ENCODE results near the gene ECE1.
A peak's percentile ranks its signal among the peaks of the same experiment; 100 is the strongest.

Gene ECE1

DNA sequence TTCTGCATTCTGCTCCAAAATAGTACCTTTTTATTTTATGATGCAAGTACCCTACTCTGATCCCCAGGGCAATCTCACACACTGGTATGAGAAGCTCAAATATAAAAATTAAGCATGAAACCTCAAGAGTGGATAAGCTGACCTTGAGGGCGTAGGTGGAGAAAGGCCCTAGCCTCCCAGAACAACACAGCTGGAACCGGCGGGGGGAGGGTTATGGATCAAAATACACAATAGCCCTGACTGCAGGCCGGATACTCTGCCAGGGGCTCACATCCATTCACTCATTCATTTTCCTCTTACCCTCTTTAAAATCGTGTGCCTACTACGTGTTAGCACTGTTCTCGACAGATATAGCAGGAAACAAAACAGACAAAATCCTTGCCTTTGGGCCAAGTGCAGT lies 32.8 kb upstream of the ECE1 start:
- H3K27ac ChIP-seq (ENCODE audit: low read length), result peak overlapping the region; percentile 55

DNA sequence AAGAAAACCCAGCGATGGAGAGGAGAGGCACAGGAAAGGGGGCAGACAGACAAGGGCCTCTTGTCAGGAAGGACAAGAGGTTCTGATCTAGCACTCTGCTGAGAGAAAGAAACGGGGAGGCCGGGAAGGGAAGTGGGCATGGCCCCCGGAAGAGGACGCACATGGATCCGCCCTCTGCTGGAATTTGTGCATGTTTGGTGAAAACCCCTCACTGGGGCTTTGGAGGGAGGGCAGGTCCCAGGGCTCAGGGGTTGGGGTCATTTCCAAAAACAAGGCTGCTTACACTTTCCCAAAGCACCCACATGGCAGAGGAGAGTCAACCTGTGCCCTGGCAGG lies 32.4 kb upstream of the ECE1 start:
- H3K36me3 ChIP-seq (ENCODE audit: insufficient read depth, low read depth, low read length), result no peaks in the 10 kb centered on the region
- H3K9ac ChIP-seq (ENCODE audit: low read depth, low read length), result peak overlapping the region; percentile 38; the same call in 1 of the 2 replicates
- no peaks in the 10 kb centered on the region for H3K9me3 ChIP-seq (ENCODE audit: insufficient read depth, low read depth, low read length)
- H3K4me3 ChIP-seq (ENCODE audit: low read length), result peak overlapping the region; percentile 52; the same call in 1 of the 2 replicates
- peak overlapping the region; percentile 55 for H3K27ac ChIP-seq (ENCODE audit: low read length)
- H3K27me3 ChIP-seq (ENCODE audit: insufficient read depth, low read length), result no peaks in the 10 kb centered on the region
- H3K4me1 ChIP-seq (ENCODE audit: insufficient read depth, low read length), result peaks cover 87% of the 10 kb centered on the region

More for the DNA sequence above, 32.8 kb upstream of the ECE1 start:
- H3K4me1 ChIP-seq (ENCODE audit: insufficient read depth, low read length), result peaks cover 85% of the 10 kb centered on the region
- no peaks in the 10 kb centered on the region for H3K36me3 ChIP-seq (ENCODE audit: insufficient read depth, low read depth, low read length)
- H3K27me3 ChIP-seq (ENCODE audit: insufficient read depth, low read length), result no peaks in the 10 kb centered on the region
- peak overlapping the region; percentile 52 for H3K4me3 ChIP-seq (ENCODE audit: low read length)
- H3K9ac ChIP-seq (ENCODE audit: low read depth, low read length), result peak overlapping the region; percentile 38; the same call in 1 of the 2 replicates
- no peaks in the 10 kb centered on the region for H3K9me3 ChIP-seq (ENCODE audit: insufficient read depth, low read depth, low read length)

DNA sequence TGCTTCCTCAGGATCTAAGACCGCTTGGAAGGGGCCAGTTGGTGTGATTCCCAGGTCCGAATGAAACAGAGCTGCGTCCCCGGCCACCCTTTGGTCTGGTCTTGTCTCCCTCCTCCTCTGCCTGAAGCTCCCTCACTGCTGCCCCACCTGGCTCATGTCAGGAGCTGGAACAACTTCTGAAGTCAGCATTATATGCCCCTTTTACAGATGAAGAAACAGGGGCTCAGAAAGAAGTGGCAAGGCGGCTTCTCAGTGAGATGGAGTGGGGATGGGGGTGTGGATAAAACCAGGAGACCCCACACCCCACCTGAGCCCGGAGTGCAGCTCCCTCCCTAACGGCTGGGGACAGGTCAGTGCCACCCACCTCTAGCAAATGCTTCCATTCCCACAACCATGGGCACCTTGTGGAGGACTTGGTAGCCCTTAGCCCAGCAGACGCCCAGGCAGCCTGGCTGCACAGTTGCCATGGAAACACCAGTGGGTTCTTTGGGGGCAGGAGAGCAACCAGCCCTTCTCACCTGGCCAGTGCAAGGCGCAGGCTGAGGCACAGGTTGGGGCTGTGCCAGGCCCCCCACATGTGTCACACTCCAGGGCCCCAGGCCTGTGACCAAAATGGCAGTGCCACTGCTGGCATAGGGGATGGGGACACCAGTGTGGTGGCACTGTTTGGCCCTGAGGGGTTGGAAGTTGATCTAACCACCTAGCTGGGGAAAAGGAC lies 31.9 kb upstream of the ECE1 start:
- no peaks in the 10 kb centered on the region for H3K36me3 ChIP-seq (ENCODE audit: insufficient read depth, low read depth, low read length)
- H3K9me3 ChIP-seq (ENCODE audit: insufficient read depth, low read depth, low read length), result no peaks in the 10 kb centered on the region
- no peak overlapping the region for H3K4me3 ChIP-seq (ENCODE audit: low read length)
- H3K9ac ChIP-seq (ENCODE audit: low read depth, low read length), result peak overlapping the region; percentile 27; the same call in 1 of the 2 replicates
- peaks cover 87% of the 10 kb centered on the region for H3K4me1 ChIP-seq (ENCODE audit: insufficient read depth, low read length)
- H3K27ac ChIP-seq (ENCODE audit: low read length), result peak overlapping the region; percentile 55
- no peaks in the 10 kb centered on the region for H3K27me3 ChIP-seq (ENCODE audit: insufficient read depth, low read length)

DNA sequence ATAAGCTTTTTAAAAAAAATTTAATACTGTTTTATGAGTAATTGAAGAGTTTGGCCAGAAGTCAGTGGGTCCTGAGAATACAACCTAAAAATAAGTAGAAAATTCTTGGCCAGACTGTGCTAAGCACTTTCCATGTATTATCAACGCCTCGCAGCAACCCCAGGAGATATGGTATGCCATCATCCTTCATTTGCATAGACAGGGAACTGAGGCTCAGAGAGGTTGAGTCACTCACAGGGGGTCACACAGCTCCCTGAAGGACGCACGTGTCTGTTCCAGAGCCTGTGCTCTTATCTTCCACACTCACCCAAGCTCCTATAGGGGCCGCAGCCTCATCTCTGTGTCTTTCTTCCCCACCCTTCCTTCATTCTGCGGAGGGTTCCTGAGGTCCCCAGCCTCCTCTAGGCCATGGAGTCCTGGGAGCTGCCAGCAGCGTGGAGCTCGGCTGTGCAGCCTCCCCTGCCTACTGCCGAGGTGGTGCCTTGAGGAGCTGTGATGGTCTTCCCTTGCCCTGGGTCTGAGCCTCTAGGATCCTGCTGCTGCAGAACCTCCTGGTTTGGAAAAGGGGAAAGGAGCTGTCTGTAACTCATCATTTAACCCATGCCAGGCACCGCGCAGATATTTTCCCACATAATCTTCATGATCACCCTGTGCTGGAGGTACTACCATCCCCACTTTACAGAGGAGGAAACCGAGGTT lies 30.3 kb upstream of the ECE1 start:
- Histone ChIP-seq H3K36me3 (ENCODE audit: insufficient read depth, low read depth, low read length) (no peaks in the 10 kb centered on the region), H3K4me1 (ENCODE audit: insufficient read depth, low read length) (peaks cover 73% of the 10 kb centered on the region), H3K27ac (ENCODE audit: low read length) (no peak overlapping the region), H3K9ac (ENCODE audit: low read depth, low read length) (no peak overlapping the region; the same call in 1 of the 2 replicates), H3K27me3 (ENCODE audit: insufficient read depth, low read length) (no peaks in the 10 kb centered on the region), H3K4me3 (ENCODE audit: low read length) (no peak overlapping the region), H3K9me3 (ENCODE audit: insufficient read depth, low read depth, low read length) (no peaks in the 10 kb centered on the region)

DNA sequence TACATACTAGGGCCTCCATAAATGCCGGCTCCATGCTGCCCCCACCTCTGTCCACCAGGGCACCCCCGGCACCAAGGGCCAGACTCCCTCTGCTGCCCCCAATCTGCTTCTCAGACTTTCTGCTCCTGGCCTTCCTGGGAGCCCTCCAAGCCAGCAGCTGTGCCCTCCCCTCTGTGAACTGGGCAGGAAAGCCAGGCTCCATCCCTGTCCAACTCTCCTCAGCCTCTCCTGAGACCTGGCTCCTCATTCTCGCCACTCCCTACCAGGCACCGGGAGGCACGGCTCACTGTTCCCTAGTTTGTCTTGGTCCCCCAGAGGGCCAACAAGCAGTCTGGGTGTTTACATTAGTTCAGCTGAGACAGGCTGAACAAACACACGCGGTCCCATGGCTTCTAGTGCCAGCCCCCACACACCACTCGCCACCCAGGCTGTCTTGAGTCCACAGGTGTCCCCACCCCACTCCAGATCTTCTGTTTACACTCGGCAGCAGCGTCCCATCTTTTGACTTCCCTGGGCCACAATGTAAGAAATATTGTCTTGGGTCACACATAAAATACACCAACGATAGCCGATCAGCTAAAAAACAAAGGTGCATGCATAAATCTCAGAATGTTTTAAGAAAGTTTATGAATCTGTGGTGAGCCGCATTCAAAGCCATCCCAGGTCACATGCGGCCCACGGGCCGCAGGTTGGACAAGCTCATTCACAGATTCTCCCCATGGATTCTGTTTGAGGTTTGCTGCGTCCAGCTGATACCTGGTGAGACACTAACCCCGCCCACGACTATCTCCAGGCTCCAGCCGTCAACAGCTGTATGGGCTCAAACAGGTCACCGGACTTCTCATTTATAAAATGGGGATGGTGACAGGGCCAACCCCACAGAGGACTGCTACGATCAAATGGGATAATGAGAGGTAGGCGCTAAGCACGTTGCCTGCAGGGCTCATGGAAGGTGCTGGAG lies 29.5 kb upstream of the ECE1 start:
- Histone ChIP-seq H3K4me1 (ENCODE audit: insufficient read depth, low read length) (peaks cover 70% of the 10 kb centered on the region), H3K27ac (ENCODE audit: low read length) (no peak overlapping the region)

DNA sequence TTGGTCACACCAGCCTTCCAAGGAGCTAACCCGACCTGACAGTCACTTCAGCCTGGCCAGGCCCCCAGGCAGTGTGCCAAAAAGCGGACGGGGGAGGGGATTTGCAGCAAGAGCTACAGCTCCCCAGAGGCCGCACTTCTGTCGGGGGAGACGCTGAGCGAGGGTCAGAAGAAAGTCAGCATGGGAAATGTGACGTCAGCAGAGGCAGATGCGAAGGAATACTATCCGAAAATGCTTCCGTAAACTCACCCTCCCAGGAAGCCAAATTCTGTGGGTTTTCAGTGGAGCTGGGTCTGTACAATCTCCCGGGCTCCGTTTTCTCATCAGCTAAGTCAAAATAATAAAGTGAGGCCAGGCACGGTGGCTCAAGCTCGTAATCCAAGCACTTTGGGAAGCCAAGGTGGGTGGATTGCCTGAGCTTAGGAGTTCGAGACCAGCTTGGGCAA lies 28.5 kb upstream of the ECE1 start:
- Histone ChIP-seq H3K36me3 (ENCODE audit: insufficient read depth, low read depth, low read length) (no peaks in the 10 kb centered on the region), H3K9me3 (ENCODE audit: insufficient read depth, low read depth, low read length) (no peaks in the 10 kb centered on the region), H3K4me3 (ENCODE audit: low read length) (no peak overlapping the region), H3K27ac (ENCODE audit: low read length) (no peak overlapping the region), H3K9ac (ENCODE audit: low read depth, low read length) (peak overlapping the region; percentile 49; the same call in 1 of the 2 replicates), H3K27me3 (ENCODE audit: insufficient read depth, low read length) (no peaks in the 10 kb centered on the region), H3K4me1 (ENCODE audit: insufficient read depth, low read length) (peaks cover 71% of the 10 kb centered on the region)

More for the DNA sequence above, 29.5 kb upstream of the ECE1 start:
- Histone ChIP-seq H3K9ac (ENCODE audit: low read depth, low read length) (peak overlapping the region; percentile 45; the same call in 1 of the 2 replicates), H3K27me3 (ENCODE audit: insufficient read depth, low read length) (no peaks in the 10 kb centered on the region), H3K9me3 (ENCODE audit: insufficient read depth, low read depth, low read length) (no peaks in the 10 kb centered on the region), H3K36me3 (ENCODE audit: insufficient read depth, low read depth, low read length) (no peaks in the 10 kb centered on the region), H3K4me3 (ENCODE audit: low read length) (no peak overlapping the region)

DNA sequence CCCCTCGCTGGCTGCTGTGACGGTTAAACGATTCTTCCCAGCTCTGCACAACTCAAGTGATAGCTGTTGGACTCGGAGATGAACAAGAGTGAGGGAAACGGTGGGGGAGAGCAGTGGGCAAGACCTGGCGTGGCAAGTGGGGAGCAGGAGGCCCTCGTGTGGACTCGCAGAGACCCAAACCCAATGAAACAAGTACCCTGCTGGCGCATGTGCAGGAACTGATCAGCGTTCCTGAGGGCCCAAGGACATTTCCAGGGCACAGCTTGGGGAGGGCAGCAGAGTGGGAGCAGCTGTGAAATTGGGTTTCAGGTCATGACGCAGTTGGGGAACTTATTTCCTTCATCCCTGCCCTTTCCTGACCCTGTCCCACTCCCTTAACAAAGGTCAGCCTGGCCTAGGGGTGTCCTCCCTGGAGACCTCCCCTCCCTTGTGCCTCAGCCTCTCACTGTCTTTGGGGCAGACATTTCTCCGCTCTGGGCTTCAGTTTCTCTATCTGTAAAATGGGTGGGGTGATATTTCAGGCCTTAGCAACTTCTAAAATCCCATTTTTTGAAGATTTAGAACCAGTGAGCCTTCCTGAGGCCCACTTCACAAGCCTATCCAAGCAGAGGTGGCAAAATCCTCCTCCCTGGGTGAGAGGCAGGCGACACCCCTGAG lies 27.9 kb upstream of the ECE1 start:
- Histone ChIP-seq H3K27me3 (ENCODE audit: insufficient read depth, low read length) (no peaks in the 10 kb centered on the region), H3K9me3 (ENCODE audit: insufficient read depth, low read depth, low read length) (no peaks in the 10 kb centered on the region), H3K9ac (ENCODE audit: low read depth, low read length) (peak overlapping the region; percentile 49; the same call in 1 of the 2 replicates), H3K36me3 (ENCODE audit: insufficient read depth, low read depth, low read length) (no peaks in the 10 kb centered on the region), H3K4me1 (ENCODE audit: insufficient read depth, low read length) (peaks cover 67% of the 10 kb centered on the region), H3K4me3 (ENCODE audit: low read length) (no peak overlapping the region), H3K27ac (ENCODE audit: low read length) (no peak overlapping the region)

DNA sequence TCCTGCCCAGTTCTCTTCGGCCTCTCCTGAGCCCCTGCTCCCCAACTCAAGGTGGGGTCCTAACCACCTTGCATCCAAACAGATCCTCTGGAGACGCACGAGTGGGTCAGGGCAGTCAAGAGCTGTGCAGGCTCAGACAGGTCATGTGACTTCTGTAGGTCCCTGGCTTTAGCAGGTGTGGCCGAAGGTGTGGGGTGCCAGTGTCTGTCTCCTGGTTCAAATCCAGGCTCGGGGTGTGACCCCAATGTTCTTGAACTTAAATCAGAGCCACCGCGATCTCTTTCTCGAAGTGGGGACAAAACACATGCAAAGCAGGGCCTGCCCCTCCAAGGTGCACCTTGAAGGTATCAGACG lies 27.4 kb upstream of the ECE1 start:
- Histone ChIP-seq H3K36me3 (ENCODE audit: insufficient read depth, low read depth, low read length) (no peaks in the 10 kb centered on the region), H3K9me3 (ENCODE audit: insufficient read depth, low read depth, low read length) (no peaks in the 10 kb centered on the region), H3K27ac (ENCODE audit: low read length) (no peak overlapping the region), H3K27me3 (ENCODE audit: insufficient read depth, low read length) (no peaks in the 10 kb centered on the region), H3K4me1 (ENCODE audit: insufficient read depth, low read length) (peaks cover 62% of the 10 kb centered on the region), H3K9ac (ENCODE audit: low read depth, low read length) (no peak overlapping the region), H3K4me3 (ENCODE audit: low read length) (no peak overlapping the region)

DNA sequence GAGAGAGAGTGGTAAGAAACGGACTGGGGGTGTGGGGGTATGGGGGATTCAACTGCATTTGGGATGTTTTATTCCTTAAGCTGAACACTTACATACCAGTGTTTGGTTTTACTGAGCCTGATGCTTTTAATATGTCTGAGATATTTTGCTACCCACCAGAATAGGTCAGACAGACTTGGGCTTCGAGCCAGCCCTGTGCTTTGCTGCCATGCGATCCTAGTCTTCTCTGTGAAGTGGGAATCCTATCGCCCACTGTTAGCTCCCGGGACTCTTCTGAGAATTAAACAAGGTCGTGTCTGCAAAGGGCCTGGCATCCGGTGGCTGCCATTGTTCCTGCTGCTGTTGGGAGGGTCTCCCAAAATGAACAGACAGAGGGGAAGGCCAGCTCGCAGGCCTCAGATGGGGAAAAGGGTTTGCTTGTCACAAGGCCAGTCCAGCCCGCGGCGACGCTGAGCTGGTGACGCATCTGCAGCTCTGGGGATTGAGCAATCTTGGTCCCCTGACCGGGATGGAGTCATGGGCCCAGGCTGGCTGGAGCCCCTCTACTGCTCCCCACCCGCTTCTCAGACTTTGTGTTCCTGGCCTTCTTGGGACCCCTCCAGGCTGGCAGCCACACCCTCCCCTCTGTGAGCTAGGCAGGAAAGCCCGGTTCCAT lies 26.9 kb upstream of the ECE1 start:
- peaks cover 57% of the 10 kb centered on the region for H3K4me1 ChIP-seq (ENCODE audit: insufficient read depth, low read length)
- no peaks in the 10 kb centered on the region for H3K36me3 ChIP-seq (ENCODE audit: insufficient read depth, low read depth, low read length)
- no peaks in the 10 kb centered on the region for H3K27me3 ChIP-seq (ENCODE audit: insufficient read depth, low read length)
- H3K9ac ChIP-seq (ENCODE audit: low read depth, low read length), result no peak overlapping the region
- no peak overlapping the region for H3K27ac ChIP-seq (ENCODE audit: low read length)
- H3K9me3 ChIP-seq (ENCODE audit: insufficient read depth, low read depth, low read length), result no peaks in the 10 kb centered on the region
- H3K4me3 ChIP-seq (ENCODE audit: low read length), result no peak overlapping the region

DNA sequence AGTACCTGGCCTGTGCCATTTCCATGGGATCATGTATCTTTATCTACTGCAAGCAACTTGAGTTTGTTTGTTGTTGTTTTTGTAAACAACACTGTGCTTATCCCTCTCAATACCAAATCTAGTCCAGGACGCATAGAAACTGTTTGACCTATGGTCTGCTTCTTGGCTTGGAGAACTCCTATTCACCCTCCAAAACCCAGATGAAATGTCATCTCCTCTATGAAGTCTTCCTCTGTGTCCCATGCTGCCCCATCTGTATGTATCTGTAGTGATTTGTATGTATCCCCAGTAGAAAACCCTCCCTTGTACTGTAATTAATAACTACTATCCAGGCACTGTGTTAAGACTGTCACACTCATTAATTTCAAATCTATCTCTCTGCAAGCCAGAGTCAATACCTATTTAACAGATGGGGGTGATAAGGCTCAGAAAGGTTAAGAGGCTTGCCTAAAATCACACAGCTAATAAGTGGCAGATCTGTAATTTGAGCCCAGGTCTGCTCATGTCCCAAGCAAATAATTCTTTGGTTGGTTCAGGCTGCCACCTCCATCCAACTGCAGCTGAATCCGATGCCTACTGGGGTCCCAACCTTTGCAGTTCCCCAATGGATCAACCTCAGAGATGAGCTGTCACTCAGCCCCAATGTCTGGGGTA lies 24.6 kb upstream of the ECE1 start:
- H3K9ac ChIP-seq (ENCODE audit: low read depth, low read length), result peak overlapping the region; percentile 64
- H3K4me3 ChIP-seq (ENCODE audit: low read length), result peak overlapping the region; percentile 27; the same call in 1 of the 2 replicates
- H3K27me3 ChIP-seq (ENCODE audit: insufficient read depth, low read length), result no peaks in the 10 kb centered on the region
- peaks cover 39% of the 10 kb centered on the region for H3K4me1 ChIP-seq (ENCODE audit: insufficient read depth, low read length)
- H3K27ac ChIP-seq (ENCODE audit: low read length), result peak overlapping the region; percentile 60
- H3K9me3 ChIP-seq (ENCODE audit: insufficient read depth, low read depth, low read length), result no peaks in the 10 kb centered on the region
- H3K36me3 ChIP-seq (ENCODE audit: insufficient read depth, low read depth, low read length), result no peaks in the 10 kb centered on the region
